A549 (cell line): ENCODE data around the gene SETDB2. TPM values are rescaled to one million over a fixed set of nuclear protein-coding genes. Genes with fewer than 3 reads are reported as not detected.

ENCODE experiments used
- ATAC-seq, 2 experiments: fragments of 200-7000 bp in 1 of 2; fragments of >200 bp in 1 of 2; cut with Nextera tagmentation in 1 of 2; cut with Tn5 transposase in 1 of 2; 3 replicates each; pipeline versions ENCODE4 v1.8.0 to v1.9.1; 2018 to 2020; ENCODE audit warnings: mild to moderate bottlenecking in 1 of 2, moderate library complexity in 1 of 2
- CTCF ChIA-PET: fragments of 300-600 bp; sonication (Branson Sonifier 250); formaldehyde crosslinking; extraction: SDS; loops from one replicate; lab custom pipeline; 2021; ENCODE audit warnings: antibody characterized with exemption, inconsistent platforms; lab: Yijun Ruan, JAX
- POLR2A ChIA-PET: fragments of 350-600 bp; formaldehyde crosslinking; extraction: SDS; loops from one replicate; lab custom pipeline; 2021; ENCODE audit warnings: antibody characterized with exemption, inconsistent platforms; lab: Yijun Ruan, JAX
- DNase-seq, 2 experiments: peaks; one replicate each; pipeline versions ENCODE4 v3.0.0 to v3.0.0-alpha.2; 2011 to 2016; ENCODE audit warnings: low read depth in 1 of 2, low spot score in 1 of 2
- FAIRE-seq: peaks from 2 replicates; lab custom pipeline; 2011; peaks lifted over from hg19 to GRCh38; lab: Jason Lieb, UNC
- H3K27ac ChIP-seq, 2 experiments: fragments of >200 bp; sonication (Bioruptor Twin); formaldehyde crosslinking; 3 replicates each; pipeline ENCODE4 v1.5.1; 2016 to 2017
- H3K4me1 ChIP-seq: fragments of >200 bp; sonication (Bioruptor Twin); formaldehyde crosslinking; 3 replicates; pipeline ENCODE4 v1.6.1; 2016
- H3K4me2 ChIP-seq: fragments of >200 bp; sonication (Bioruptor Twin); formaldehyde crosslinking; 3 replicates; pipeline ENCODE4 v1.6.1; 2016
- H3K4me3 ChIP-seq: fragments of >200 bp; sonication (Bioruptor Twin); formaldehyde crosslinking; 3 replicates; pipeline ENCODE4 v1.5.1; 2016
- H3K9me3 ChIP-seq: fragments of >200 bp; sonication (Bioruptor Twin); formaldehyde crosslinking; 3 replicates; pipeline ENCODE4 v1.6.1; 2016
- CBX8 ChIP-seq: fragments of 200-600 bp; sonication (generic); IDR thresholded peaks from 2 replicates; pipeline ENCODE4 v1.6.1; 2016
- CHD2 ChIP-seq: fragments of 150-350 bp; IDR thresholded peaks from 2 replicates; pipeline ENCODE4 v1.6.1; 2014; ENCODE audit warnings: low read length; ENCODE audit not compliant: partially characterized antibody
- E2F6 ChIP-seq: IDR thresholded peaks from 2 replicates; pipeline ENCODE4 v1.6.1; 2012; ENCODE audit warnings: low read depth, borderline replicate concordance
- EHMT2 ChIP-seq: fragments of 200-600 bp; sonication (generic); IDR thresholded peaks from 2 replicates; pipeline ENCODE4 v1.6.1; 2016; ENCODE audit warnings: antibody characterized with exemption, low read depth, mild to moderate bottlenecking, moderate library complexity
- EP300 ChIP-seq, 2 experiments: fragments of >200 bp; sonication (Bioruptor Twin); formaldehyde crosslinking; IDR thresholded peaks; 2 replicates in 1 of 2; 3 replicates in 1 of 2; pipeline ENCODE4 v1.6.1; 2016 to 2017
- FOSL2 ChIP-seq, 2 experiments: fragments of 450-650 bp in 1 of 2; fragments of >200 bp in 1 of 2; sonication (Bioruptor Twin) in 1 of 2; formaldehyde crosslinking; IDR thresholded peaks; 2 replicates each; pipeline versions ENCODE4 v1.5.0 to v1.6.1; 2016 to 2020; ENCODE audit warnings: mild to moderate bottlenecking in 1 of 2, moderate library complexity in 1 of 2
- FOXS1 ChIP-seq: fragments of 250-450 bp; sonication (Bioruptor Pico); IDR thresholded peaks from 2 replicates; pipeline ENCODE4 v1.5.0; 2020; ENCODE audit warnings: mild to moderate bottlenecking, moderate library complexity
- HEYL ChIP-seq: fragments of 250-450 bp; sonication (Bioruptor Pico); IDR thresholded peaks from 2 replicates; pipeline ENCODE4 v1.8.0; 2021; ENCODE audit warnings: mild to moderate bottlenecking, moderate library complexity
- HOXA7 ChIP-seq: fragments of 250-450 bp; sonication (Bioruptor Pico); IDR thresholded peaks from 2 replicates; pipeline ENCODE4 v1.5.0; 2020; ENCODE audit warnings: mild to moderate bottlenecking, moderate library complexity
- HOXB5 ChIP-seq: fragments of 250-450 bp; sonication (Bioruptor Pico); IDR thresholded peaks from 2 replicates; pipeline ENCODE4 v1.5.0; 2020; ENCODE audit warnings: mild to moderate bottlenecking, moderate library complexity
- KDM1A ChIP-seq: fragments of 200-600 bp; sonication (generic); IDR thresholded peaks from 2 replicates; pipeline ENCODE4 v1.6.1; 2016; ENCODE audit warnings: low read depth, mild to moderate bottlenecking
- KDM5A ChIP-seq: fragments of 200-600 bp; sonication (generic); IDR thresholded peaks from 2 replicates; pipeline ENCODE4 v1.6.1; 2016; ENCODE audit warnings: antibody characterized with exemption, mild to moderate bottlenecking
- MAZ ChIP-seq: fragments of 150-350 bp; IDR thresholded peaks from 2 replicates; pipeline ENCODE4 v1.6.1; 2014; ENCODE audit warnings: antibody characterized with exemption, low read depth, low read length, borderline replicate concordance
- MYC ChIP-seq: IDR thresholded peaks from 2 replicates; pipeline ENCODE4 v1.6.1; 2012; ENCODE audit warnings: mild to moderate bottlenecking, inconsistent platforms, low read length, improper control_type of control experiment, borderline replicate concordance
- NFE2L2 ChIP-seq: fragments of 150-350 bp; conservative IDR thresholded peaks from 2 replicates; pipeline ENCODE4 v1.6.1; 2014; ENCODE audit warnings: low read length
- NR3C1 ChIP-seq: fragments of >200 bp; sonication (Bioruptor Twin); formaldehyde crosslinking; IDR thresholded peaks from 3 replicates; pipeline ENCODE4 v1.6.1; 2017
- PHF8 ChIP-seq: fragments of 200-600 bp; sonication (generic); IDR thresholded peaks from 2 replicates; pipeline ENCODE4 v1.6.1; 2016; ENCODE audit warnings: low read depth, mild to moderate bottlenecking, antibody characterized with exemption, moderate library complexity, borderline replicate concordance
- RAD21 ChIP-seq, 2 experiments: fragments of >200 bp in 1 of 2; sonication (Bioruptor Twin) in 1 of 2; formaldehyde crosslinking in 1 of 2; IDR thresholded peaks in 1 of 2; conservative IDR thresholded peaks in 1 of 2; 2 replicates in 1 of 2; 3 replicates in 1 of 2; pipeline ENCODE4 v1.6.1; 2012 to 2018; ENCODE audit warnings: inconsistent platforms in 1 of 2
- RFX5 ChIP-seq: fragments of 450-650 bp; IDR thresholded peaks from 2 replicates; pipeline ENCODE4 v1.7.1; 2014; ENCODE audit warnings: antibody characterized with exemption, mild to moderate bottlenecking, moderate library complexity
- SMC3 ChIP-seq: fragments of >200 bp; sonication (Bioruptor Twin); formaldehyde crosslinking; IDR thresholded peaks from 3 replicates; pipeline ENCODE4 v1.6.1; 2018; ENCODE audit warnings: inconsistent platforms
- TFCP2L1 ChIP-seq: fragments of 250-450 bp; sonication (Bioruptor Pico); IDR thresholded peaks from 2 replicates; pipeline ENCODE4 v1.5.0; 2021; ENCODE audit warnings: mild to moderate bottlenecking
- ZC3H11A ChIP-seq: fragments of 450-650 bp; IDR thresholded peaks from 2 replicates; pipeline ENCODE4 v1.6.1; 2014; ENCODE audit warnings: antibody characterized with exemption, mild to moderate bottlenecking
- ZFP36 ChIP-seq: fragments of 450-650 bp; IDR thresholded peaks from 2 replicates; pipeline ENCODE4 v1.6.1; 2014; ENCODE audit warnings: borderline replicate concordance; ENCODE audit not compliant: partially characterized antibody
- ZNF302 ChIP-seq: fragments of 250-450 bp; sonication (Bioruptor Pico); IDR thresholded peaks from 2 replicates; pipeline ENCODE4 v1.9.0; 2021; ENCODE audit warnings: inconsistent platforms, mild to moderate bottlenecking, moderate library complexity
- ZSCAN20 ChIP-seq: fragments of 250-450 bp; sonication (Bioruptor Pico); IDR thresholded peaks from 2 replicates; pipeline ENCODE4 v1.8.0; 2022; ENCODE audit warnings: mild to moderate bottlenecking, moderate library complexity
- WGBS: methylation state at CpG from one replicate; pipeline ENCODE4 v1.1.6; 2017; ENCODE audit errors: missing lambda C conversion rate; 5-methylcytosine and 5-hydroxymethylcytosine counted together
- polyA plus RNA-seq, 4 experiments: library from polyadenylated mRNA; depleted of rRNA in 3 of 4; stranded (reverse); fragments of >200 nt; fragmentation: RNase III in 1 of 4; extraction: RNeasy Plus Mini Kit Qiagen cat#74134 plus additional on column Dnase treatment in 1 of 4; gene quantifications; 2 replicates in 3 of 4; 3 replicates in 1 of 4; pipeline ENCODE4 v1.2.3, GENCODE V29; 2011 to 2017
- TF ChIP-seq, protein P1 (sequence below): fragments of >200 bp; sonication (Bioruptor Twin); formaldehyde crosslinking; IDR thresholded peaks from 2 replicates; pipeline ENCODE4 v1.6.1; 2016
- TF ChIP-seq, protein P2 (sequence below): fragments of >200 bp; sonication (Bioruptor Twin); formaldehyde crosslinking; IDR thresholded peaks from 3 replicates; pipeline ENCODE4 v1.5.1; 2016
- TF ChIP-seq, protein P3 (sequence below): fragments of >200 bp; sonication (Bioruptor Twin); formaldehyde crosslinking; IDR thresholded peaks from 3 replicates; pipeline ENCODE4 v1.6.1; 2016

The SETDB2 gene
- polyA plus RNA-seq, 2 of the 4 experiments (the other 2 are of a cell fraction): 1.3 to 4.6 TPM

GRCh38 chr13:49456156-49456555, 12.1 kb downstream of the SETDB2 start:
- no peak for DNase-seq
- no peak for ATAC-seq
- CTCF ChIA-PET: no interaction called here
- peaks cover 5% of the 10 kb centered on the region; the same call in 1 of the 3 replicates for H3K4me1 ChIP-seq
- no peak overlapping the region for H3K4me2 ChIP-seq
- 89% methylated on average over 1 of the region's 1 CpG for WGBS
- no peak overlapping the region for H3K4me3 ChIP-seq
- TF ChIP-seq CHD2: no peak
- TF ChIP-seq MYC: no peak
- no peak for TF ChIP-seq PHF8
- no peak for TF ChIP-seq FOXS1
- no peak for TF ChIP-seq ZNF302 (CRISPR knock-in tag)
- no peak for TF ChIP-seq RFX5
- TF ChIP-seq E2F6: no peak
- TF ChIP-seq FOSL2 (IDR thresholded peaks at IDR 0.05): no peak
- no peak for TF ChIP-seq FOSL2 (CRISPR knock-in tag; IDR thresholded peaks at IDR 0.05)
- no peak for TF ChIP-seq EHMT2
- no peak for TF ChIP-seq KDM5A
- no peak for TF ChIP-seq NFE2L2
- TF ChIP-seq HEYL (CRISPR knock-in tag): no peak
- TF ChIP-seq ZSCAN20 (CRISPR knock-in tag): no peak
- TF ChIP-seq HOXB5: no peak
- TF ChIP-seq, protein P1, sequence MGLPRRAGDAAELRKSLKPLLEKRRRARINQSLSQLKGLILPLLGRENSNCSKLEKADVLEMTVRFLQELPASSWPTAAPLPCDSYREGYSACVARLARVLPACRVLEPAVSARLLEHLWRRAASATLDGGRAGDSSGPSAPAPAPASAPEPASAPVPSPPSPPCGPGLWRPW: no peak
- no peak for TF ChIP-seq SMC3
- no peak for TF ChIP-seq RAD21 (conservative IDR thresholded peaks at IDR 0.05 in 1 of 2, IDR thresholded peaks at IDR 0.05 in 1 of 2)
- POLR2A ChIA-PET: no interaction called here
- H3K27ac ChIP-seq: no peak overlapping the region
- H3K9me3 ChIP-seq: no peaks in the 10 kb centered on the region
- no peak for FAIRE-seq

DNA sequence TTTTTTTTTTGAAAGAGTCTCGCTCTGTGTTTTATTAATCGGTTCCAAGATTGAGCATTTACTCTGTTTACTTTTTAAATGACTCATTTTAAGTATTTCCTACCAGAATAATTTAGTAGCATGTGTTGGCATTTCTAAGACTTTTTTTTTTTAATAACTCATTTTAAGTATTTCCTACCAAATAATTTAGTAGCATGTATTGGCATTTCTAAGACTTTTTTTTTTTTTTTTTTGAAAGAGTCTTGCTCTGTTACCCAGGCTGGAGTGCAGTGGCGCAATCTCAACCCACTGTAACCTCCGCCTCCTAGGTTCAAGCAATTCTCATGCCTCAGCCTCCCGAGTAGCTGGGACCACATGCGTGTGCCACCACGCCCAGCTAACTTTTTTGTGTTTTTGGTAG, 13.1 kb downstream of the SETDB2 start:
- H3K4me1 ChIP-seq: peaks cover 5% of the 10 kb centered on the region; the same call in 1 of the 3 replicates
- no peak overlapping the region for H3K27ac ChIP-seq
- ATAC-seq (no peak), DNase-seq (no peak), FAIRE-seq (no peak)
- ChIA-PET CTCF (no interaction called here), POLR2A (no interaction called here)
- H3K4me3 ChIP-seq: no peak overlapping the region
- no peak overlapping the region for H3K4me2 ChIP-seq
- 87% methylated on average over 6 of the region's 7 CpGs for WGBS
- 0 out of 3 replicates have a peak, but pooled peaks cover under 1% of the 10 kb centered on the region for H3K9me3 ChIP-seq
- TF ChIP-seq MAZ: no peak
- no peak for TF ChIP-seq FOXS1
- no peak for TF ChIP-seq ZC3H11A
- TF ChIP-seq CBX8: no peak
- no peak for TF ChIP-seq RFX5
- no peak for TF ChIP-seq PHF8
- TF ChIP-seq TFCP2L1 (CRISPR knock-in tag): no peak
- no peak for TF ChIP-seq EP300 (IDR thresholded peaks at IDR 0.05)
- no peak for TF ChIP-seq KDM1A
- TF ChIP-seq, protein P2, sequence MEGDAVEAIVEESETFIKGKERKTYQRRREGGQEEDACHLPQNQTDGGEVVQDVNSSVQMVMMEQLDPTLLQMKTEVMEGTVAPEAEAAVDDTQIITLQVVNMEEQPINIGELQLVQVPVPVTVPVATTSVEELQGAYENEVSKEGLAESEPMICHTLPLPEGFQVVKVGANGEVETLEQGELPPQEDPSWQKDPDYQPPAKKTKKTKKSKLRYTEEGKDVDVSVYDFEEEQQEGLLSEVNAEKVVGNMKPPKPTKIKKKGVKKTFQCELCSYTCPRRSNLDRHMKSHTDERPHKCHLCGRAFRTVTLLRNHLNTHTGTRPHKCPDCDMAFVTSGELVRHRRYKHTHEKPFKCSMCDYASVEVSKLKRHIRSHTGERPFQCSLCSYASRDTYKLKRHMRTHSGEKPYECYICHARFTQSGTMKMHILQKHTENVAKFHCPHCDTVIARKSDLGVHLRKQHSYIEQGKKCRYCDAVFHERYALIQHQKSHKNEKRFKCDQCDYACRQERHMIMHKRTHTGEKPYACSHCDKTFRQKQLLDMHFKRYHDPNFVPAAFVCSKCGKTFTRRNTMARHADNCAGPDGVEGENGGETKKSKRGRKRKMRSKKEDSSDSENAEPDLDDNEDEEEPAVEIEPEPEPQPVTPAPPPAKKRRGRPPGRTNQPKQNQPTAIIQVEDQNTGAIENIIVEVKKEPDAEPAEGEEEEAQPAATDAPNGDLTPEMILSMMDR: no peak
- no peak for TF ChIP-seq E2F6
- no peak for TF ChIP-seq ZFP36
- TF ChIP-seq HOXA7 (CRISPR knock-in tag): no peak
- TF ChIP-seq CHD2: no peak
- no peak for TF ChIP-seq KDM5A
- TF ChIP-seq NR3C1: no peak
- TF ChIP-seq, protein P3, sequence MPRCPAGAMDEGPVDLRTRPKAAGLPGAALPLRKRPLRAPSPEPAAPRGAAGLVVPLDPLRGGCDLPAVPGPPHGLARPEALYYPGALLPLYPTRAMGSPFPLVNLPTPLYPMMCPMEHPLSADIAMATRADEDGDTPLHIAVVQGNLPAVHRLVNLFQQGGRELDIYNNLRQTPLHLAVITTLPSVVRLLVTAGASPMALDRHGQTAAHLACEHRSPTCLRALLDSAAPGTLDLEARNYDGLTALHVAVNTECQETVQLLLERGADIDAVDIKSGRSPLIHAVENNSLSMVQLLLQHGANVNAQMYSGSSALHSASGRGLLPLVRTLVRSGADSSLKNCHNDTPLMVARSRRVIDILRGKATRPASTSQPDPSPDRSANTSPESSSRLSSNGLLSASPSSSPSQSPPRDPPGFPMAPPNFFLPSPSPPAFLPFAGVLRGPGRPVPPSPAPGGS: no peak
